HG02678 (cell line): ENCODE results near the gene AGAP5.
A peak's percentile ranks its signal among the peaks of the same experiment; 100 is the strongest.

Source experiments
- ATAC-seq: cut with Tn5 transposase; IDR thresholded peaks from one replicate; pipeline ENCODE4 v1.9.1; 2021; ENCODE audit warnings: mild to moderate bottlenecking, moderate library complexity; ENCODE audit not compliant: unreplicated experiment

The AGAP5 gene

GRCh38 chr10:73655990-73656298 lies 42.0 kb downstream of the AGAP5 start, which contains the start of gene SYNPO2L:
Gene SYNPO2L, minus strand, starts transcription at chr10:73656029. Its CDS starts 107 bp downstream, at chr10:73655922.
- no peak for ATAC-seq

- ATAC-seq = no peak
Measured at GRCh38 chr10:73655257-73655989, 42.5 kb downstream of the AGAP5 start.

GRCh38 chr10:73653701-73654100 lies 44.2 kb downstream of the AGAP5 start:
- no peak for ATAC-seq

- ATAC-seq = no peak
Measured at GRCh38 chr10:73653195-73653594, 44.7 kb downstream of the AGAP5 start.

- no peak for ATAC-seq
Measured at GRCh38 chr10:73650537-73651331, 47.2 kb downstream of the AGAP5 start.

GRCh38 chr10:73649876-73650536 lies 47.9 kb downstream of the AGAP5 start:
- no peak for ATAC-seq

GRCh38 chr10:73648975-73649829 lies 48.7 kb downstream of the AGAP5 start:
- no peak for ATAC-seq

GRCh38 chr10:73647875-73648651 lies 49.8 kb downstream of the AGAP5 start:
- ATAC-seq = no peak

GRCh38 chr10:73647211-73647874 lies 50.6 kb downstream of the AGAP5 start:
- no peak for ATAC-seq

- ATAC-seq = no peak
Measured at GRCh38 chr10:73646598-73647041, 51.3 kb downstream of the AGAP5 start.

GRCh38 chr10:73645251-73645650 lies 52.7 kb downstream of the AGAP5 start:
- no peak for ATAC-seq

- ATAC-seq = no peak
Measured at GRCh38 chr10:73644767-73645166, 53.1 kb downstream of the AGAP5 start.

- peak; percentile 57 for ATAC-seq
Measured at GRCh38 chr10:73644015-73644743, 53.7 kb downstream of the AGAP5 start.

- no peak for ATAC-seq
Measured at GRCh38 chr10:73643362-73643761, 54.5 kb downstream of the AGAP5 start.

- ATAC-seq = no peak
Measured at GRCh38 chr10:73641328-73642060, 56.4 kb downstream of the AGAP5 start, which contains the start of gene MYOZ1. Gene MYOZ1, minus strand, starts transcription at chr10:73641474. Its CDS starts 1,457 bp downstream, at chr10:73640017.

GRCh38 chr10:73639286-73639685 lies 58.6 kb downstream of the AGAP5 start:
- no peak for ATAC-seq

- ATAC-seq = no peak
Measured at GRCh38 chr10:73635781-73636180, 62.1 kb downstream of the AGAP5 start.

GRCh38 chr10:73634421-73634820 lies 63.5 kb downstream of the AGAP5 start:
- ATAC-seq = no peak
